HL-60 (cell line): ENCODE data around the gene NEK1.

Source experiments
- DNase-seq, 2 experiments: peaks; one replicate each; pipeline ENCODE4 v3.0.0-alpha.2; 2010 to 2020; ENCODE audit warnings: low read depth in 1 of 2, low spot score in 1 of 2
- H3K27ac ChIP-seq: fragments of 250-450 bp; sonication (Bioruptor Pico); replicated peaks from 2 replicates; pipeline ENCODE4 v1.5.1; 2020; ENCODE audit warnings: mild to moderate bottlenecking, moderate library complexity
- H3K27me3 ChIP-seq: fragments of 250-450 bp; sonication (Bioruptor Pico); 2 replicates; pipeline ENCODE4 v1.5.1; 2021; ENCODE audit warnings: mild to moderate bottlenecking, moderate library complexity; ENCODE audit not compliant: insufficient read depth, poor library complexity, severe bottlenecking
- H3K4me3 ChIP-seq: replicated peaks from 2 replicates; pipeline ENCODE4 v1.5.1; 2011; ENCODE audit warnings: mild to moderate bottlenecking, control low read depth, low read length; ENCODE audit not compliant: insufficient read depth
- GABPA ChIP-seq: IDR thresholded peaks from 2 replicates; pipeline ENCODE4 v1.6.1; 2012; ENCODE audit warnings: low read depth
- POLR2AphosphoS5 ChIP-seq: IDR thresholded peaks from 2 replicates; pipeline ENCODE4 v1.6.1; 2012; ENCODE audit warnings: low read depth
- SPI1 ChIP-seq: IDR thresholded peaks from 2 replicates; pipeline ENCODE4 v1.6.1; 2012; ENCODE audit warnings: low read depth, mild to moderate bottlenecking, borderline replicate concordance
- TF ChIP-seq, protein P1 (sequence below): IDR thresholded peaks from one replicate; pipeline ENCODE4 v1.5.1; 2011; ENCODE audit warnings: low read length, control low read depth, inconsistent platforms; ENCODE audit not compliant: insufficient read depth
- TF ChIP-seq, protein P2 (sequence below): IDR thresholded peaks from 2 replicates; pipeline ENCODE4 v1.6.1; 2012; ENCODE audit warnings: low read depth; ENCODE audit not compliant: insufficient replicate concordance

NEK1 gene

GRCh38 chr4:169618986-169619385, 6.6 kb upstream of the NEK1 start:
- peak overlapping the region; percentile 89 for H3K4me3 ChIP-seq
- no peak for DNase-seq
- peak overlapping the region; percentile 83; the same call in 1 of the 2 replicates for H3K27ac ChIP-seq
- no peaks in the 10 kb centered on the region for H3K27me3 ChIP-seq
- TF ChIP-seq POLR2AphosphoS5 (no peak), SPI1 (no peak)
- TF ChIP-seq, protein P1, sequence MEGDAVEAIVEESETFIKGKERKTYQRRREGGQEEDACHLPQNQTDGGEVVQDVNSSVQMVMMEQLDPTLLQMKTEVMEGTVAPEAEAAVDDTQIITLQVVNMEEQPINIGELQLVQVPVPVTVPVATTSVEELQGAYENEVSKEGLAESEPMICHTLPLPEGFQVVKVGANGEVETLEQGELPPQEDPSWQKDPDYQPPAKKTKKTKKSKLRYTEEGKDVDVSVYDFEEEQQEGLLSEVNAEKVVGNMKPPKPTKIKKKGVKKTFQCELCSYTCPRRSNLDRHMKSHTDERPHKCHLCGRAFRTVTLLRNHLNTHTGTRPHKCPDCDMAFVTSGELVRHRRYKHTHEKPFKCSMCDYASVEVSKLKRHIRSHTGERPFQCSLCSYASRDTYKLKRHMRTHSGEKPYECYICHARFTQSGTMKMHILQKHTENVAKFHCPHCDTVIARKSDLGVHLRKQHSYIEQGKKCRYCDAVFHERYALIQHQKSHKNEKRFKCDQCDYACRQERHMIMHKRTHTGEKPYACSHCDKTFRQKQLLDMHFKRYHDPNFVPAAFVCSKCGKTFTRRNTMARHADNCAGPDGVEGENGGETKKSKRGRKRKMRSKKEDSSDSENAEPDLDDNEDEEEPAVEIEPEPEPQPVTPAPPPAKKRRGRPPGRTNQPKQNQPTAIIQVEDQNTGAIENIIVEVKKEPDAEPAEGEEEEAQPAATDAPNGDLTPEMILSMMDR, result no peak

GRCh38 chr4:169618286-169618685, 5.9 kb upstream of the NEK1 start:
- H3K27me3 ChIP-seq, result no peaks in the 10 kb centered on the region
- H3K27ac ChIP-seq, result no peak overlapping the region
- DNase-seq, result no peak
- TF ChIP-seq GABPA (no peak), SPI1 (no peak), POLR2AphosphoS5 (no peak)
- TF ChIP-seq, protein P2, sequence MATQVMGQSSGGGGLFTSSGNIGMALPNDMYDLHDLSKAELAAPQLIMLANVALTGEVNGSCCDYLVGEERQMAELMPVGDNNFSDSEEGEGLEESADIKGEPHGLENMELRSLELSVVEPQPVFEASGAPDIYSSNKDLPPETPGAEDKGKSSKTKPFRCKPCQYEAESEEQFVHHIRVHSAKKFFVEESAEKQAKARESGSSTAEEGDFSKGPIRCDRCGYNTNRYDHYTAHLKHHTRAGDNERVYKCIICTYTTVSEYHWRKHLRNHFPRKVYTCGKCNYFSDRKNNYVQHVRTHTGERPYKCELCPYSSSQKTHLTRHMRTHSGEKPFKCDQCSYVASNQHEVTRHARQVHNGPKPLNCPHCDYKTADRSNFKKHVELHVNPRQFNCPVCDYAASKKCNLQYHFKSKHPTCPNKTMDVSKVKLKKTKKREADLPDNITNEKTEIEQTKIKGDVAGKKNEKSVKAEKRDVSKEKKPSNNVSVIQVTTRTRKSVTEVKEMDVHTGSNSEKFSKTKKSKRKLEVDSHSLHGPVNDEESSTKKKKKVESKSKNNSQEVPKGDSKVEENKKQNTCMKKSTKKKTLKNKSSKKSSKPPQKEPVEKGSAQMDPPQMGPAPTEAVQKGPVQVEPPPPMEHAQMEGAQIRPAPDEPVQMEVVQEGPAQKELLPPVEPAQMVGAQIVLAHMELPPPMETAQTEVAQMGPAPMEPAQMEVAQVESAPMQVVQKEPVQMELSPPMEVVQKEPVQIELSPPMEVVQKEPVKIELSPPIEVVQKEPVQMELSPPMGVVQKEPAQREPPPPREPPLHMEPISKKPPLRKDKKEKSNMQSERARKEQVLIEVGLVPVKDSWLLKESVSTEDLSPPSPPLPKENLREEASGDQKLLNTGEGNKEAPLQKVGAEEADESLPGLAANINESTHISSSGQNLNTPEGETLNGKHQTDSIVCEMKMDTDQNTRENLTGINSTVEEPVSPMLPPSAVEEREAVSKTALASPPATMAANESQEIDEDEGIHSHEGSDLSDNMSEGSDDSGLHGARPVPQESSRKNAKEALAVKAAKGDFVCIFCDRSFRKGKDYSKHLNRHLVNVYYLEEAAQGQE, result no peak
- TF ChIP-seq, protein P1, result no peak
- H3K4me3 ChIP-seq, result no peak overlapping the region

GRCh38 chr4:169617306-169617705, 4.9 kb upstream of the NEK1 start:
- DNase-seq, result no peak
- H3K27ac ChIP-seq, result no peak overlapping the region
- no peak overlapping the region for H3K4me3 ChIP-seq
- no peaks in the 10 kb centered on the region for H3K27me3 ChIP-seq
- TF ChIP-seq SPI1 (no peak), POLR2AphosphoS5 (no peak), GABPA (no peak)
- TF ChIP-seq, protein P2, result no peak
- TF ChIP-seq, protein P1, result no peak

DNA sequence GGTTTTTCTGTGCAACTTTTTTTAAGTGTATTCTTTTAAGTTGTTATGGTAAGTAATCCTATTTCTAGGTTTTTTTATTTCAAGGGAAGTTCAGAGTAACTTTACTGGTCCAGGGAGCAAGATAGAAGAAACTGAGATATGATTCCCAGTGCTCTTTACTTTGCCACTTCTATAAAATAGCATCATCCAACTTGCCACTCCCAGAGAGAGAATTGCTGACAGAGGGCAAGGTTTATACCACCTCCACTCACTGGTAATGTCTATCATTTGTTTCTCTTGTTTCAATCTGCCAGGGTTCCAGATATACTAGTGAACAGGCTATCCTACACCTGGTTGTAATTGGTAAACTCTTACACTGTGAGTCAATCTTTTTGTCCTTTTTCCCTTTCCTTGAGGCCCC, 4.5 kb upstream of the NEK1 start:
- no peaks in the 10 kb centered on the region for H3K27me3 ChIP-seq
- TF ChIP-seq, protein P1, result no peak
- no peak overlapping the region for H3K27ac ChIP-seq
- no peak overlapping the region for H3K4me3 ChIP-seq
- DNase-seq, result no peak
